ENCODE results near the gene RPP30. TPM values are rescaled to one million over a fixed set of nuclear protein-coding genes. Genes with fewer than 3 reads are reported as not detected.

RPP30 gene
- total and polyA plus RNA-seq, 4 donors = 11.2 to 22.6 (median 13.0) TPM

DNA sequence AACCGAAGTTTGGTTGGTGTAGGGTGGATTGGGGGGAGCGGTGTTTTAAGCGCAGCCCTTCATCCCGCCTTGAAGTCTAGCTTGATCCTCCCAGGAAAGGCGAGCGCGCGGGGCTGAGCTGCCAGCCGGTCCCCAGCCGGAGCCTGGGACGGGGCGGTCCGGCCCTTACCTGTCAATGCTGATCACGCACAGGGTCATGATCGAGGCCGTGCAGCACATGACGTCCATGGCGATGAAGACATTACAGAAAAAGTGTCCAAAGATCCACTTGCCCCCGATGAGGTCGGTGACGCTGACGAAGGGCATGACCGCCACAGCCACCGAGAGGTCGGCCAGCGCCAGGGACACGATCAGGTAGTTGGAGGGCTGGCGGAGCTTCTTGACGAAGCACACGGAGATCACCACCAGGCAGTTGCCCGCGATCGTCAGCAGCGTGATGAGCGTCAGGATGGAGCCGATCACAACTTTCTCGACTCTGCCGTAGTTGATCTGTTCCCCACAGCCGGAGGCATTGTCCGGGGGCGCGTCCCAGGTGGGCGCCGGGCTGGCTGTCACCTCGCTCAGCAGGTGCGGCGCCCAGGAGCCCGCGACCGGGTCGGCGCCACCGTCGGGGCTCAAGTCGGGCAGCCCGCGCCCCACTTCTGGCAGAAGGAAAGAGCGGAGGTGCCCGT lies 14.7 kb upstream of the RPP30 start (continued):
- TF ChIP-seq, protein P1, sequence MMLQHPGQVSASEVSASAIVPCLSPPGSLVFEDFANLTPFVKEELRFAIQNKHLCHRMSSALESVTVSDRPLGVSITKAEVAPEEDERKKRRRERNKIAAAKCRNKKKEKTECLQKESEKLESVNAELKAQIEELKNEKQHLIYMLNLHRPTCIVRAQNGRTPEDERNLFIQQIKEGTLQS (IDR thresholded peaks at IDR 0.05) = no peak
- TF ChIP-seq, protein P2, sequence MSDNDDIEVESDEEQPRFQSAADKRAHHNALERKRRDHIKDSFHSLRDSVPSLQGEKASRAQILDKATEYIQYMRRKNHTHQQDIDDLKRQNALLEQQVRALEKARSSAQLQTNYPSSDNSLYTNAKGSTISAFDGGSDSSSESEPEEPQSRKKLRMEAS (IDR thresholded peaks at IDR 0.05) = no peak
- no peak for TF ChIP-seq FOXA2 (IDR thresholded peaks at IDR 0.05)

DNA sequence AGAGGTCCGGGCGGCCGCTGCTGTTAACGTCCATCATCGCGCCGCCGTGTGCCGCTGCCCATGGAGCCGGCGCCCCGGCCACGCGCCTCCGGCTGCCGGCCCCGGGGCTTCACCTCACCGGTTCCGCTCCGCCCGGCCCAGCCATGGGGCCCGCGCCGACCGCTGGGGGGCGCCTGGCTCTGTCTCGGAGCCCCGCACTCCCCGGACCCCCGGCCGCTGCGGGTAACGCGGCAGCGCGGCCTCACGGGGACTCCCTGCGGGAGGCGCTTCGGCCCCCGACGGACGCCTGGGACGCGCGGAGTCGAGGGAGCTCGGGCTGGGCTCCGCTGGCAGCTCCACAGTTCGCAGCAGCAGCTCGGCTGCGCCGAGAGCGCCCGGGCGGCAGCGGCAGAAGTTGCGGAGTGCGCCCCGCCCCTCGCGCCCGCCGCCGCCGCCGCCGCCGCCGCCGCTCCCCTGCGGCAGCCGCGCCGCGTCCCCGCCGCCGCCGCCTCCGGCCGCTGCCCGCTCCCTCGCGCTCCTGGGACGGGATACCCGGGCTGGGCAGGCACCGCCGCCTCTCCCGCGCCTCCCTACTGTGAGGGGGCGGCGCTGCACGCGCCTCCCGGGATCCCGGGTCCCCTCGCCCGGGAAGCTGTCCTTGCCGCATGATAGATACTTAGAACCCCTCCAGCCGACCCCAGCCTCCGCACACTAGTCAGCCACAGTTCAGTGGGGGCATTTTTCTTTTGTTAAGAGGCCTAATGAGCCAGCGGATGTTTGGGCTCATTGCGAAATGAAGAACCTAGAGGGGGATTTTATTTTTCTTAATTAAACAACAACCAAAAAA lies 13.9 kb upstream of the RPP30 start, which contains the start of gene HTR7:
Gene HTR7 (minus strand): TSS at position 405 of the 826 bp plus-strand sequence. CDS start 368 bp downstream, at position 37.
- no peaks in the 10 kb centered on the region for H3K9me3 ChIP-seq (ENCODE audit: control insufficient read depth in 4 of 4, low read length in 3 of 4)
- H3K9ac ChIP-seq (ENCODE audit: low read depth in 1 of 2, low read length in 2 of 2) = no peak within 1 kb of the TSS
- H3K27me3 ChIP-seq (ENCODE audit: control insufficient read depth in 4 of 4, insufficient read depth in 4 of 4, low read length in 3 of 4) = peaks cover 0 to 14% (median 5%) of the 10 kb centered on the region in 4 donors
- WGBS = 1% methylated on average over 104 of the region's 104 CpGs
- no peaks in the 10 kb centered on the region for H3K36me3 ChIP-seq (ENCODE audit: control insufficient read depth in 4 of 4, insufficient read depth in 3 of 4, low read depth in 1 of 4, low read length in 3 of 4)
- DNase-seq (ENCODE audit: low spot score) = peak; percentile 66
- H3K4me3 ChIP-seq (ENCODE audit: low read depth in 1 of 3, low read length in 3 of 3) = peak within 1 kb of the TSS; percentile 51 to 85 (median 66)
- peaks cover 3 to 10% (median 5%) of the 10 kb centered on the region in 4 donors for H3K4me1 ChIP-seq (ENCODE audit: control insufficient read depth in 4 of 4, insufficient read depth in 4 of 4, low read length in 3 of 4)
- peak within 1 kb of the TSS in 1 of 2 donors; percentile 42 for H3K27ac ChIP-seq (ENCODE audit: low read depth in 1 of 2, low read length in 2 of 2)
- TF ChIP-seq, protein P3, sequence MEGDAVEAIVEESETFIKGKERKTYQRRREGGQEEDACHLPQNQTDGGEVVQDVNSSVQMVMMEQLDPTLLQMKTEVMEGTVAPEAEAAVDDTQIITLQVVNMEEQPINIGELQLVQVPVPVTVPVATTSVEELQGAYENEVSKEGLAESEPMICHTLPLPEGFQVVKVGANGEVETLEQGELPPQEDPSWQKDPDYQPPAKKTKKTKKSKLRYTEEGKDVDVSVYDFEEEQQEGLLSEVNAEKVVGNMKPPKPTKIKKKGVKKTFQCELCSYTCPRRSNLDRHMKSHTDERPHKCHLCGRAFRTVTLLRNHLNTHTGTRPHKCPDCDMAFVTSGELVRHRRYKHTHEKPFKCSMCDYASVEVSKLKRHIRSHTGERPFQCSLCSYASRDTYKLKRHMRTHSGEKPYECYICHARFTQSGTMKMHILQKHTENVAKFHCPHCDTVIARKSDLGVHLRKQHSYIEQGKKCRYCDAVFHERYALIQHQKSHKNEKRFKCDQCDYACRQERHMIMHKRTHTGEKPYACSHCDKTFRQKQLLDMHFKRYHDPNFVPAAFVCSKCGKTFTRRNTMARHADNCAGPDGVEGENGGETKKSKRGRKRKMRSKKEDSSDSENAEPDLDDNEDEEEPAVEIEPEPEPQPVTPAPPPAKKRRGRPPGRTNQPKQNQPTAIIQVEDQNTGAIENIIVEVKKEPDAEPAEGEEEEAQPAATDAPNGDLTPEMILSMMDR (IDR thresholded peaks at IDR 0.05; ENCODE audit: low read depth, low read length, missing input control) = peak; percentile 33
- TF ChIP-seq FOXA1 (IDR thresholded peaks at IDR 0.05) = no peak

DNA sequence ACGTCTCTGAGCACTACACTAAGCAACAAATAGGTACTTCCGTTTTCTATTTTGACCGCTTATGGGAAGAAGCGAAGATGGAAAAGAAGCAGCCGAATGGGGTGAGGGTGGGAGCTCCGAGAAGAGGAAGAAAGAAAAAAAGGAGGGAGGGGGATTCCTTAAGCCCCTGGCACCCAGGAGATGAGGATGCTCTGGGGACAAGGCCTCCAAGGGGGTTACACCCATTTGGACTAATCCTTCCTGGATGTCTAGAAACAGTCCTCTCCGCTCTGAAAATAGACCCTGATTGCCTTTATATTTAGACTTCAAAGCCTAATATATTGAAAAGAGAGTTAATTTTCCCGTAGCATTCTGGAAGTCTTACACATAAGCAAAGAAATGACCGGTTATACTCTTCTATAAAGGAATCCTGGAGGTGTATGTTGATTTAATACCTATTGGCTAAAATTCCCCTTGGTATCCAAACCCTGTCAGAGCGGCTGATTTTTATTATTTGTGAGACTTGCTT lies 13.3 kb upstream of the RPP30 start:
- H3K27me3 ChIP-seq (ENCODE audit: control insufficient read depth in 4 of 4, insufficient read depth in 4 of 4, low read length in 3 of 4) = peaks cover 0 to 14% (median 5%) of the 10 kb centered on the region in 4 donors
- H3K9ac ChIP-seq (ENCODE audit: low read depth in 1 of 2, low read length in 2 of 2) = no peak overlapping the region
- no peak for DNase-seq (ENCODE audit: low spot score)
- TF ChIP-seq JUND (IDR thresholded peaks at IDR 0.05) = no peak
- TF ChIP-seq HNF4A (conservative IDR thresholded peaks at IDR 0.05) = no peak
- TF ChIP-seq SP1 (IDR thresholded peaks at IDR 0.05) = no peak
- no peak for TF ChIP-seq FOXA2 (IDR thresholded peaks at IDR 0.05)
- TF ChIP-seq RXRA (IDR thresholded peaks at IDR 0.05) = no peak
- TF ChIP-seq, protein P2 (IDR thresholded peaks at IDR 0.05) = no peak
- no peak for TF ChIP-seq YY1 (IDR thresholded peaks at IDR 0.05)
- TF ChIP-seq GABPA (IDR thresholded peaks at IDR 0.05 in 1 of 2, conservative IDR thresholded peaks at IDR 0.05 in 1 of 2) = no peak
- no peak overlapping the region for H3K27ac ChIP-seq (ENCODE audit: low read depth in 1 of 2, low read length in 2 of 2)
- H3K36me3 ChIP-seq (ENCODE audit: control insufficient read depth in 4 of 4, insufficient read depth in 3 of 4, low read depth in 1 of 4, low read length in 3 of 4) = no peaks in the 10 kb centered on the region
- WGBS = 42% methylated on average over 10 of the region's 10 CpGs
- H3K4me3 ChIP-seq (ENCODE audit: low read depth in 1 of 3, low read length in 3 of 3) = peak overlapping the region; percentile 51 to 85 (median 66)
- peaks cover 3 to 10% (median 5%) of the 10 kb centered on the region in 4 donors for H3K4me1 ChIP-seq (ENCODE audit: control insufficient read depth in 4 of 4, insufficient read depth in 4 of 4, low read length in 3 of 4)
- H3K9me3 ChIP-seq (ENCODE audit: control insufficient read depth in 4 of 4, low read length in 3 of 4) = no peaks in the 10 kb centered on the region

Data from liver (tissue), 9 donors.